ENCODE measurements around the gene IGLL5.

IGLL5 gene

GRCh38 chr22:22928666-22929380, 41.2 kb downstream of the IGLL5 start:
- no peak for DNase-seq

- no peak for DNase-seq
Observed at GRCh38 chr22:22929381-22930221, 42.0 kb downstream of the IGLL5 start.

GRCh38 chr22:22930222-22930497, 42.5 kb downstream of the IGLL5 start:
- no peak for DNase-seq

- DNase-seq: no peak
Observed at GRCh38 chr22:22930571-22931556, 43.2 kb downstream of the IGLL5 start.

DNA sequence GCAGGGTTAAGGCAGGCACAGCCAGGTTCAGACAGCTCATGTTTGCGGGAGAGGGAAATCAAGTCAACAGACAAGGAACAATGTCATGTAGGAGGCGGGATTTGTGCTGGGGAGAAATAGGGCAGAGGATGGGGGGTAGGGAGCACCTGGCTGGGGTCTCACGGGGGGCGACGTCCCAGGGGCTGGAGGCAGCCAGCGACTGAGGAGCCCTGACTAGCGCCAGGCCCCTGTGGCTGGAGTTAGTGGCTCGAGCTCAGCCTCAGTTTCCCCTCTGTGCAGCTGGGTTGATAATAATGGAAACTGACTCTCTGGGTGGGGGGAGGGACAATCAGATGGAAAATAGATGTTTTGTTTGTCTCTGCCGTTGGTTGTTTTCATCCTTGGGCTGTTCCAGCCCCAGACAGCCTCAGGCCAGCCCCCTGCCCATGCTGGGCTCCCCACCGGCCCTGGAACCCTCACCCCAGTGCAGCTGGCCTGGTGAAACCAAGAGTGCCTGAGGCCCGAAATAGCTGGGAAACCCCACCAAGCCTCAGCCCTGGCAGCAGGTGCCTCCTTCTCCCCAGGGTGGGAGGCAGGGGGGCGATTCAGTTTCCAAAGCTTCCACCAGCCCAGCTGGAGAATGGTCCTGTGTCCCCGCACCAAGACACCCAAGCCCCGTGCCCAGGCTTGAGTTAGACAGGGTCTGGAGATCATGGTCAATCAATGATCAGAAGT, 44.1 kb downstream of the IGLL5 start:
- no peak for DNase-seq

- DNase-seq: no peak
Observed at GRCh38 chr22:22932512-22932941, 44.9 kb downstream of the IGLL5 start.

DNA sequence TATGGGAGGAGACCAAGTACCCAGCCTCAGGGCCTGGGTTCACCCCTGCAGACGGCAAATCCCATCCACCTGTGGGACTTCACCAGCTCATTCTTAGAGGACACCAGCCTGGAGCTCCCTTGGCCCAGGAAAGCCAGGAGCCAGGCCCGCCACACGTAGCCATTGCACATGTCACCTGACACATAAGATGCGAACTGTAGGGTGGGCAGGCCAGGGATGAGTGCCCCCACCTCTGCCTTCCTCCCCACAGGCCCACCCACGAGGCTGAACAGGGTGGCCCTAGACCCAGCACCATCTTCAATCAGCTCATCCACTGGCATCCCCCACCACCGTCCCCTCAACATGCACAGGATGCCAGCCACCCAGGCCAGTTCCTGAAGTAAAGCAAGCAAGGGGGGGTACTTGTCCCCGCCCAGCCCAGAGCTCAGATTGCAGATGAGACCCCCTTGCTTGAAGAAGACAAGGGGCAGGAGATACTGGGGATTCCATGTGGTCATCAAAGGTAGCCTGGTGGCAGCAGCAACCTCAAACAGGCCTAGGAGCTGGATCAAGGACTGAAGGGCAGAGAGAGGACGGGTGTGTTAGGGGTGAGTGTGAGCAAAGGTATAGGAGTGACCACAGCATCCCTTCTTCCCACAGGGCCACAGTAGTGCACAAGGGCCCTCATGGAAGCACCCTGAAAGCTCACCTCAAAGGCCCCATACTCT, 45.6 kb downstream of the IGLL5 start:
- DNase-seq: no peak

GRCh38 chr22:22933807-22934542, 46.4 kb downstream of the IGLL5 start:
- DNase-seq: no peak

- DNase-seq: no peak
Observed at GRCh38 chr22:22934543-22935055, 47.0 kb downstream of the IGLL5 start.

GRCh38 chr22:22935056-22935545, 47.5 kb downstream of the IGLL5 start:
- DNase-seq: no peak

GRCh38 chr22:22935546-22936157, 48.0 kb downstream of the IGLL5 start:
- DNase-seq: no peak

GRCh38 chr22:22936180-22936914, 48.7 kb downstream of the IGLL5 start:
- no peak for DNase-seq

DNA sequence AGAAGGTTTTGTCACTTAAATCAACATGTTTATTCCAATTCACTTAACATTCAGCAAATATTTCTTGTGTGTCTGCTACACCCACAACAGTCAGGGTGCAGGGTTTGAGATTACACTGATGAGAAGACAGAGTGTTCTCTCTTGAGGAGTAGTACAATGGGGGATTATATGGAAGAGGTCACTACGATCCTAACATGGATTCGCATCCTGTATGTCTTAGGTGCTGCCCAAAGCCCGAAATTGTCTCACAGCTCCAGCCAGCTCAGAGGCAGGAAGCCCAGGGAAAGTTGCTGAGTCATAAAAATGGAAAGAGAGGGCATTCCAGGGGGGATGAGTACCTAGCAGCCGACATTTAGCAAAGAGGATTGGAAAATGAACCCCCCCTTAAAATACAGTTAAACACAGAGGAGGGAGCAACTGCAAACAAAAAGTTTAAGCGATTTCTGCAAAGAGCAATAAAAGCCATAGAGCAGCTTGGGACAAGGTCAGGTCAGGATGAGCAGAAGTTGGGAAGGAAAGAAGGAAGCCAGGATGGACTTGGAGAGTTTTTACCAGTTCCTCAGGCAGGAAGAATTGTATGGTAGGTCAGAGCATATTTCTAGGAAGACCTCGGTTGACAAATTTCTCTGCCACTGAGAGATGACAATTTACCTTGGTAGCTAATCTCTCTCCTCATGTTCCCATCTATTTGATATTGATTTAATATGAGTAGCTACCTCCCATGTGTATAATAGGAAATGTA, 49.5 kb downstream of the IGLL5 start:
- no peak for DNase-seq

- no peak for DNase-seq
Observed at GRCh38 chr22:22937894-22938480, 50.4 kb downstream of the IGLL5 start.

DNA sequence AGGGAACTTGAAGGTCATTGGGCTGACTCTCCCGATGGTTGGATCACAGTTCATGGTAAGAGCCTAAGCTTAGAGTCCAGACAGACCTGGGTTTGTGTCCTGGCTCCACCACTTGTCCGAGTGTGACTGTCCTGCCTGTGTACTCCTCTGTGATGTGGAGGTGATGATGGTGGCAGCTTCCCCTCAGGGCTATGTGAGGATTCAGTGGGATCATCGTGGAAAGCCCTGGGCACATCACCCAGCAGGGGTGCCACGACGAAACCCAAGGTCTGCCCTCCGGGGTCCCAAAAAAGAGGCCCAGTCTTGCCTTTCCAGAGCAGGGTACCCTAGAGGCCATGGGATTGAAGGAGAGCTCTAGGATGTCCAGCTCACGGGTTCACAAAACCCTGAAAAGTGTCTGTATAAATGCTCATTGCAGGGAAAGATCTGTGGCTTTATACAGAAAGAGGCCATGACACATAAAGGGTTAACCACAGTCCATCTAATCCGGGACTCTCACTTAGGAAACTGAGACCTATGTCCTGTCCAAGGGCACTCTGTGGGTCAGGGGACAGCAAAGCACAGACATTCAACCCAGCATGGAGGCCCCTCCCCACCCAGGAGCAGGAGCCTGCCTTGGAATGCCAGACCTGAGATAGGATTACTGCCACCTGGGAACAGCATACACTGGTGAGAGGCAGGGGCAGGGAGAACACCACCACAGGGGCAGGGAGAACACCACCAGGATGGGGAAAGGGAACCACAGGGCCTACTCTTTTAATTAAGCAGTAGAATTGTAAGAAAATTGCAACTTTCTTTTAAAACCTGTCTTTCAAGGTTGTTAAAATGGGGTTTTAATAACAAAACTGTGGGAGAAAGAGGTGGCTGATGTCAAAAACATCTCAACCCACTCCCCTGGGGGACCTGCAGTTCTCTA, 51.3 kb downstream of the IGLL5 start:
- DNase-seq: no peak

- no peak for DNase-seq
Observed at GRCh38 chr22:22939588-22940368, 52.2 kb downstream of the IGLL5 start.

All from NCI-H748 treated with DMSO at 0.1 percent for 48 hours (cell line).